Adrenal gland (tissue), 5 donors: ENCODE measurements around the gene LSM4.

ENCODE experiments used
- POLR2A ChIP-seq, 2 donors: fragments of 450-650 bp; IDR thresholded peaks; one replicate each; pipeline ENCODE4 v1.6.1; 2017; ENCODE audit warnings: antibody characterized with exemption in 2 of 2, mild to moderate bottlenecking in 2 of 2, moderate library complexity in 1 of 2
- TF ChIP-seq, protein P1 (sequence below), 6 experiments: fragments of 450-650 bp in 4 of 6; fragments of 200-600 bp in 2 of 6; sonication (generic) in 1 of 6; IDR thresholded peaks; 1 replicate in 5 of 6; 2 replicates in 1 of 6; pipeline versions ENCODE4 v1.5.1 to v1.8.0; 2016 to 2021; ENCODE audit warnings: antibody characterized with exemption in 6 of 6, mild to moderate bottlenecking in 2 of 6, moderate library complexity in 1 of 6
- donor health status: DM: no; HTN: no; CAD: no.

DNA sequence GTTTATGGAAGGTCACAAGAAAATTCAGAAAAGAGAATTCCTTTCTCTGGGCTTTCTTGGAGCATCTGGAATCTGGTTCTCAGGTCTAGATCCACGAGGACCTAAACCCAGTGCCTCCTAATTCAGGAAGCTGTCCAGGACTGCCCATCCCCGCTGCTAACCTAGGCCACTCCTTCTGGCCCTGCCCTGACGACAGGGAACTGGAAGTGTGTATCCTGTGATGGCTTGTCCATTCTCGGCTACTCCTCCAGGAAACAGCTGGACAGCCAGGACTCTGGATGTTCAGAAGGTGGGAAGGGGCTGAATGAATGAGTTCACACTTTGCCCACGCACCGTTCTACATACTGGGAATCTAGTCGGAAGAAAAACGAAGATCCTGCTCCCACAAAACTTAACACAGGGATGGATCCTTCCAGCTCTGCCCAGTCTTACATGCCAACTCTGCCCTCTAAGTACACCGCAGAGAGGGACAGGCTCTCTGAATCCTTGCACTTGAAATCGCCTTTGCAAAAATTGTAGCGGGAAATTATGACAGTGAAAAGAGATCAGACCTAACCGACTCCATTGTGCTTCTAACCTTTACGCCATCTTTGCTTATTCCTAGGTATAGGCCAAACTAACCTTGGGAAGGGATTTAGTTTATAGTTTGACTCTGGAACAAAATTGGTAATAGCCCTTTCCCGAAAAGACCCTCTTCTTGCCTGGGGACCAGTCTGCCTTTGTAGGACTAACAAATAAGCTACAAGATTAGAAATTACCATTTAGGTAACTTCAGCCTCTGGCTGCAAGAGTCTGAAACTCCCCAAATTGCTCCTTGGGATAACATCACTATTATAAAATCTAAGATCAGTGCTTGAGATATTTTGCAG lies 1.8 kb downstream of the LSM4 start:
- TF ChIP-seq, protein P1, sequence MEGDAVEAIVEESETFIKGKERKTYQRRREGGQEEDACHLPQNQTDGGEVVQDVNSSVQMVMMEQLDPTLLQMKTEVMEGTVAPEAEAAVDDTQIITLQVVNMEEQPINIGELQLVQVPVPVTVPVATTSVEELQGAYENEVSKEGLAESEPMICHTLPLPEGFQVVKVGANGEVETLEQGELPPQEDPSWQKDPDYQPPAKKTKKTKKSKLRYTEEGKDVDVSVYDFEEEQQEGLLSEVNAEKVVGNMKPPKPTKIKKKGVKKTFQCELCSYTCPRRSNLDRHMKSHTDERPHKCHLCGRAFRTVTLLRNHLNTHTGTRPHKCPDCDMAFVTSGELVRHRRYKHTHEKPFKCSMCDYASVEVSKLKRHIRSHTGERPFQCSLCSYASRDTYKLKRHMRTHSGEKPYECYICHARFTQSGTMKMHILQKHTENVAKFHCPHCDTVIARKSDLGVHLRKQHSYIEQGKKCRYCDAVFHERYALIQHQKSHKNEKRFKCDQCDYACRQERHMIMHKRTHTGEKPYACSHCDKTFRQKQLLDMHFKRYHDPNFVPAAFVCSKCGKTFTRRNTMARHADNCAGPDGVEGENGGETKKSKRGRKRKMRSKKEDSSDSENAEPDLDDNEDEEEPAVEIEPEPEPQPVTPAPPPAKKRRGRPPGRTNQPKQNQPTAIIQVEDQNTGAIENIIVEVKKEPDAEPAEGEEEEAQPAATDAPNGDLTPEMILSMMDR (IDR thresholded peaks at IDR 0.05), result no peak
- TF ChIP-seq POLR2A (IDR thresholded peaks at IDR 0.05), result no peak
